ENCODE measurements around the gene RGS19.

The RGS19 gene

DNA sequence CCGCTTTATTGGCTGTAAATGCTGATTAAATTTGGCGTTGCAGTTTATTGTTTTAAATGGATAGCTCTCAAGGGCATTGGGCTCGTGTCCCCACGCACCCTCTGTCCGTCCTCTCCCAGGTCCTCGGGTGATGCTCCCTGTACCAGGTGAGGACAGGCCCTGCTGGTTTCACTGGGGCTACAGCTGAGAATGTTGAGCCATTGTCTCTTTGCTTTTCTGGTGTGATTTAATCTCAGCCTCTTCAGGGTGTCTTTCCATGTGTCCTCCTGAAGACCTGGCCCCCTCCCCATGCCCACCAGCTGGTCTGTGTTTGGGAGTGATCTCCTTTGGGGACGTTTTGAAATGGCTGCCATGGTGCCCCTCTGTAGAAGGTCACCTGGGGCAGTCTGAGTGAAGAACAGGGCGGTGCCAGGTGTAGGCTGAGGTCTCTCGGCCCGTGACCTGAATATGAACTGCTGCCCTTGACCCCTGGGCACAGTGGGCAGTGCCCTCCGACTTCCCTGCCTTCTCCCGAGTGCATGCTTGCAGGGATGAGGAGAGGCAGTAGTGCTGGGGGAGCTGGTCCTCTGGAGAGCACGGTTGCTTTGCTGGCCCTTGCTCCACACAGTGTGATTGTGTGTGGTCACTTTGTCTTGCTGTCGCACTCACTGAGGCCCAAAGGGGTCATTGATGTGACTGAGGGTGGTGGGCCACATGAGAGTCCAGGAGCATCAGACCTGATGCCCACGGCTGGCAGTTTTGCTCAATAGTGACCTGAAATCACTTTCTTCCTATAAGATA is 55.8 kb downstream of the RGS19 start:
- no peak overlapping the region for H3K27ac ChIP-seq (ENCODE audit: poor library complexity, severe bottlenecking)

More for the DNA sequence above, 55.8 kb downstream of the RGS19 start:
- Histone ChIP-seq H3K4me3 (ENCODE audit: severe bottlenecking) (no peak overlapping the region), H3K27me3 (ENCODE audit: insufficient read depth, poor library complexity, severe bottlenecking) (no peaks in the 10 kb centered on the region), H3K9me3 (ENCODE audit: severe bottlenecking) (no peaks in the 10 kb centered on the region), H3K36me3 (ENCODE audit: low read depth) (peaks cover 95% of the 10 kb centered on the region), H3K4me1 (ENCODE audit: insufficient read depth, poor library complexity, severe bottlenecking) (no peaks in the 10 kb centered on the region)
- no peak for ATAC-seq (ENCODE audit: low read depth)
- no peak for DNase-seq (ENCODE audit: low spot score)
- TF ChIP-seq, protein P1, sequence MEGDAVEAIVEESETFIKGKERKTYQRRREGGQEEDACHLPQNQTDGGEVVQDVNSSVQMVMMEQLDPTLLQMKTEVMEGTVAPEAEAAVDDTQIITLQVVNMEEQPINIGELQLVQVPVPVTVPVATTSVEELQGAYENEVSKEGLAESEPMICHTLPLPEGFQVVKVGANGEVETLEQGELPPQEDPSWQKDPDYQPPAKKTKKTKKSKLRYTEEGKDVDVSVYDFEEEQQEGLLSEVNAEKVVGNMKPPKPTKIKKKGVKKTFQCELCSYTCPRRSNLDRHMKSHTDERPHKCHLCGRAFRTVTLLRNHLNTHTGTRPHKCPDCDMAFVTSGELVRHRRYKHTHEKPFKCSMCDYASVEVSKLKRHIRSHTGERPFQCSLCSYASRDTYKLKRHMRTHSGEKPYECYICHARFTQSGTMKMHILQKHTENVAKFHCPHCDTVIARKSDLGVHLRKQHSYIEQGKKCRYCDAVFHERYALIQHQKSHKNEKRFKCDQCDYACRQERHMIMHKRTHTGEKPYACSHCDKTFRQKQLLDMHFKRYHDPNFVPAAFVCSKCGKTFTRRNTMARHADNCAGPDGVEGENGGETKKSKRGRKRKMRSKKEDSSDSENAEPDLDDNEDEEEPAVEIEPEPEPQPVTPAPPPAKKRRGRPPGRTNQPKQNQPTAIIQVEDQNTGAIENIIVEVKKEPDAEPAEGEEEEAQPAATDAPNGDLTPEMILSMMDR (IDR thresholded peaks at IDR 0.05; ENCODE audit: poor library complexity, severe bottlenecking) = no peak

Measured in RWPE2 (cell line).